Measurements from ENCODE around the gene RASGRP4.

DNA sequence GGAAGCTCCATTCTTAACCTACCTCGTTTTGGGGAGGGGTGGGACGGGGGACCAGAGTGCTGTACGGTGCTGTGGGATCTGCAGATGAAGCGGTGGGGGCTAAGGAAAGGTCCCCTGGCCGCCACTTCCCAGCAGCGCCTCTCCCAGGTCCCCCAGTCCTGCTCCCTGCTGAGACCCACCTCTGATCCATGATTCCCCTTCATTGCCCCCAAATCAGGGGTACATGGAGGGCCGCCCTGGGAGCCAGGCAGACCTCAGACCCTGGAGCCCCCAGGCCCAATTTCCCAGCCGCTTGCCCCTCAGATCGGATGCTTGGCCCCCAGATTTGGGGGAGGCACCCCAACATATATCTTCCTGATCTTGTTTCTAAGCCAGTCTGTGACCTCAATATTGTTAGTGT lies 26.9 kb downstream of the RASGRP4 start:
- TF ChIP-seq, protein P1, sequence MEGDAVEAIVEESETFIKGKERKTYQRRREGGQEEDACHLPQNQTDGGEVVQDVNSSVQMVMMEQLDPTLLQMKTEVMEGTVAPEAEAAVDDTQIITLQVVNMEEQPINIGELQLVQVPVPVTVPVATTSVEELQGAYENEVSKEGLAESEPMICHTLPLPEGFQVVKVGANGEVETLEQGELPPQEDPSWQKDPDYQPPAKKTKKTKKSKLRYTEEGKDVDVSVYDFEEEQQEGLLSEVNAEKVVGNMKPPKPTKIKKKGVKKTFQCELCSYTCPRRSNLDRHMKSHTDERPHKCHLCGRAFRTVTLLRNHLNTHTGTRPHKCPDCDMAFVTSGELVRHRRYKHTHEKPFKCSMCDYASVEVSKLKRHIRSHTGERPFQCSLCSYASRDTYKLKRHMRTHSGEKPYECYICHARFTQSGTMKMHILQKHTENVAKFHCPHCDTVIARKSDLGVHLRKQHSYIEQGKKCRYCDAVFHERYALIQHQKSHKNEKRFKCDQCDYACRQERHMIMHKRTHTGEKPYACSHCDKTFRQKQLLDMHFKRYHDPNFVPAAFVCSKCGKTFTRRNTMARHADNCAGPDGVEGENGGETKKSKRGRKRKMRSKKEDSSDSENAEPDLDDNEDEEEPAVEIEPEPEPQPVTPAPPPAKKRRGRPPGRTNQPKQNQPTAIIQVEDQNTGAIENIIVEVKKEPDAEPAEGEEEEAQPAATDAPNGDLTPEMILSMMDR (IDR thresholded peaks at IDR 0.05) = no peak
- no peak for TF ChIP-seq POLR2AphosphoS5 (IDR thresholded peaks at IDR 0.05)
